HK-2 (cell line): ENCODE measurements around the gene CTSE.
"Not testable (repeated sequence)": the region's sequence is repeated elsewhere in the genome, so short reads cannot be mapped to it uniquely, and the experiment has no call there.

Experiments
- DNase-seq: peaks from one replicate; pipeline ENCODE4 v3.0.0-alpha.2; 2018; ENCODE audit not compliant: unreplicated experiment

CTSE gene

DNA sequence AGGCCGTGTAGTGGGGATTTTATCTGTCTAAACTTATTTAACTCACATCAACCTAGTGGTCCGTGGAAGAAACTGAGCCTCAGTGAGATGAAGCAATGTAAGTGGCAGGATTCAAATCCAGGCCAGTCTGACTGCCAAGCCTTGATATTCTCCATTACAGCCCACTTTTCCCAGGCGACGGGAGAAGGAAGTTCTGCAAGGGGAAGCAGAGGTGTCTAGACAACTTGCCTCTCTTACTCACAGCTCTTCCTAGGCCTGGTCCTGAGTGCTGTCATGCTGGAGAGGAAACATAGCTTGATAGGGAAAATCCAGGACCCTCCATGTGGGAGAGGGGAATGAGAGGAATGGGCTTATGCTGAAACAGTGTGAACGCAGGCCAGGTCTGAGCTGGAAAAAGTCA, 9.1 kb downstream of the CTSE start:
- DNase-seq: no peak

DNA sequence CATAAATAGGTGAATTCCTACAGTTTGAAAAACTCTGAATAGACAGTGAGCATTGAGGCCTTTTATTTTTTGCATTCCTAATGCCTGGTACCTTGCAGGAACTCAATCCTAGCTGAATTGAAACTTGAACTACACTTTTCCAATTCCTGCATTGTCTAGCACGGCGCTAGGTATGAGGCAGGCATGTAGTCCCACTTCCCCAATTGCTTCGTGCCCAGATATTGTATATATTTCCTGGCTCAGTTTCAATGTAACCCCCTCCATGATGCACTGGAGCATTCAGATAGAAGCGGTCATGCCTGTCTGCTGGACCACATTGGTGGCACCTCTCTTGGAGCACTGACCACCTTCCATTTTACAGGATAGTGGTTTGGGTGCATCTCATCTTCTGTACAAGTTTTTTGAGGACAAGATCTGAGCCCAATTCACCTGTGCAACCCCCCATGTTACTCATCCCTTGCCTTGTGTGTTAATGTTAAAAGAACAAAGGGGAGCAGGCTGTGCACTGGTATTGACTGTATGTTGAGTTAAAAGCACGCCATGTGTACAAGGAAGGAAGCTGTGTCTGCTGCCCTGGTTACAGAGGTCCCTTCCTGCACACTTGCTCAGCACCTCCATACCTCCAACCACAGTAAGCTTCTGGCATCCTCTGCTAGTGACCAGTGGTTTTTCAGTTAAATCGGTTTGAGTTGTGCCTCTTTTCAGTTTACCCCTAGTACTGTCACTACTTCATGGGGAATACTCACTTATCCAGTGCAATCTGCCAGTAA, 10.5 kb downstream of the CTSE start:
- DNase-seq: no peak

DNA sequence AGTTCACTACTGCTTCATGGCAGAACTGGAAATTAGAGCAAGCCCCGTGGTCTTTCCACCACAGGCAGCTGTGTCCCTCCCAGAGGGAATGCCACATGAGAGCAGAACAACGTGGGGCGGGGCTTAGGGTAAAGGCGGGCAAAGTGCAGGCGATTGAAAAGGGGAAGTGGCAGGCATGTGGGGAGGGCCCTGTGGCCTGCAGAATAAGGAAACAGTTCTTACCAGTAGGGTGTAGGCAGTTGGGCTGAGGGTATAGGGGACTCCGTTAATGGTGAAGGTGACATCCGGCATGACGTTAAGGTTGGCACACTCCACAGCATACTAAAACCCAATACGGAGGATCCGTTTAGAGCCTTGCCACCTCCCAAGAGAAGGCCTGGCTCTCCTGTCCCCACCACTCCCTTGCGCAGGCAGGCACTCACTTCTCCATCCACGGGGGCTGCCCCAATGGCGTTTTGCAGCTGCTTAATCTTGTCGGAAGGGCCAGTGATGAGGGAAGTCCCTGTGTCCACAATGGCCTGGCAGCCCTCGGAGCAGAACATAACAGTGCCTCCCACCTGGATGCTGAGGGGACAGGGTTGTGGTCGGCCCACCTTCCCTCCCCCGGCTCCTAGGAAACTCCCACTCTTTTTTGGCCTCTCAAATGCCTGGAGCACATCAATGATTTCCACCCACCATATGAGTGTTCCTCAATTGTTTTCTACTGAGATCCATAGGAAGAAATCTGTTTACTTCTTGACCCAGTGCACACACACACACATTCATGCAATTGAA, 11.4 kb downstream of the CTSE start:
- DNase-seq: no peak

DNA sequence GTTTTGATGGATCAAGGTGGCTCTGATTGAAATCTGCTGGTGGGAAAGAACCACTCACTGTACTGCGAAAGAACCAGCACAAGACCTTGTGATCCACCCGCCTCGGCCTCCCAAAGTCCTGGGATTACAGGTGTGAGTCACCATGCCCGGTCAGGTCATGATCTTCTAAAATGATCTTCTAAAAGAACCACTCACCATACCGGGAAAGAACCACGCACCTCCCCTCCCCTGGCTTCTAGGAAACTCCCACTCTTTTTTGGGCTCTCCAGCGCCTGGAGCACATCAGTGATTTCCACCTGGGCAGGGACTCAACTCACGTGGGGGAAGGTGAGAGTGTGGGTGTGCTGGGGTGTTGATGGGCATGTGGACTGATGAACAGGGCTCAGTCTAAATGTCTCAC, 12.6 kb downstream of the CTSE start:
- no peak for DNase-seq

DNA sequence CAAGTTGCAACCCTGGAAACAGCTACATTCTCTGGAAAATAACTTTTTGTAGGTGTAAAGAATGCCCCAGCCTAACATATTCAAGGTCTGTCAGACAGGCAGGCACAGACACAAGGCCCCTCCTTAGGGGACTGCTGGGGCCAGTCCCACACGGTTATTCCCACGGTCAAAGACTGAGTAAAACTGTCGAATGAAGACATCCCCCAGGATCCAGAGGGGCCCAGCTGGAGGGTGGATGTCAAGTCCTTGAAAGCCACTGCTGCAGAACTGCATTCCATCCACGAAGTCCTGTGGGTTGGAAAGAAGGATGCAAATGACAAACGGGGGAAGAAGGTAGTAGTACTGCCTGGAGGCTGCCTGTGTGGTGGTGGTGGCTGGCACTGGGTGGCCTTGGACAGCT, 13.6 kb downstream of the CTSE start:
- no peak for DNase-seq

DNA sequence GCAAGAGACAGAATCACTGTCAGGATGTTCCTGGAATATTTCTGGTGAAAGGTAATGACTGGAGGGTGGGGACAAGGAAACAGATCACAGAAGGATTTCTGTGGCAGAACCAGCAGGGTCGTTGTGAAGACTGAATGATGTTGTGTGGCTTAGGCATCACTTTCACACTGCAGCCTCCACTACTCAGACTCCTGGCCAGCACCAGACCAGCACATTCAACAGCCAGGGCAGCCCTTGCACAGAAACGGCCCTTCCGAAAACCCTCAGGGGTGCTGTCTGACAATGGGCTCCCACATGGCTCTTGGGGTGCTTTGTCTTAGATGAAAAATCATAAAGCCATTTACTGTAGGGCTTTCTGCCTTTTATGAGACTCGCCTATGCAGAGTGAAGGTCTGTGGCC, 16.7 kb downstream of the CTSE start:
- DNase-seq: no peak

DNA sequence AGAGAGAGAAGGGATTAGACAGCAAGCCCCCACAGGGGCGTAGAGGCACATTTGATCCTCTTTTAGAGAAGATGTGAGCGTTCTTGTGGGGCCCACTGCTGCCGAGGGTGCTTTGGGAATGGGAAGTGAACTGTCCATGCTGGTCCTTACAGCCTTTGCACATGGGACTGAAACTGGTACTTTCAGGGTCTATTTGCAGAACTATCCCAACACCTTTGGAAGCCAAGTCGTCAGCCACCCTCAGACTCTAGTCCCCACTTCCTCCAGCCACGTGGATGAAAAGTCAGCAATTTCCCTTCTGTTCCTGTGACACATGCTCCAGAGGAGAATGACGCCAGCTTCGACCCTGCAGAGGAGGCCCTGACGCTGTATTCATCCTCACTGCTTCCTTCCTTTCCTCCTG, 17.9 kb downstream of the CTSE start:
- no peak for DNase-seq

DNA sequence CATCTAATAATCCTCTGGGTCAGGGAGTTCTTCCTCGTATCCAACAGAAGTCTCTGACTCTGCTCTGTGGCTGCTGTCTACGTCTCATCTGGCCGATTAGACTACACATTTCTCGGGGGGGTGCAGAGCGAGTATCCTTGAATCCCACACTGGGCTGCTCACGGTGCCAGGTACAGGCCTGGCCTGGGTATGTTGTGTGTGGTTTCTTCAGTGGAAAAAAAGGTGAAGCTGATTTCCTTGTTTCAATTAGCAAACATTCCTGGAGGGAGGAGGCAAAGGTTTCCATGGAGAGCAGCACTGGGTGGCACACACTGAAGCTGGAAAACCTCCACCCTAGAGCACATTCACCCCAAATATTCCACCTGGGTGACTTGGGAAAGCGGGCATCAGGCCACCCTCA, 18.5 kb downstream of the CTSE start:
- no peak for DNase-seq

DNA sequence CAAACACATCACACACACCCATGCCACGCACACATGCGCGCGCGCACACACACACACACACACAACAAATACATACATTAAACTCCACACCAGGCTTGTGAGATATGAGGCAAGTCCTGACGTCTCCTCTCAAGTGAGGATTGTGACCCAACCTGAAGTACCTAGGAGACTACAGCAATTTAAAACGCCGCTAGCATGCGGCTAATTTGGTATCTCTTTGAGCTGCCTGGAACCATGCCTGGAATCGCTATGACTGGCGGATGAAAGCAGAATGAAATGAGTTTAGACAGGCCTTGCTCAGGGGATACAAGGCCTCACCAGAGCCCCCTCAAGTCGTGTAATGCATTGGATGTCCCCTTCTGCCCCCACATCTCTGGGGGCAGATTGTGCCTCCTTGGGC, 18.9 kb downstream of the CTSE start:
- DNase-seq: no peak

DNA sequence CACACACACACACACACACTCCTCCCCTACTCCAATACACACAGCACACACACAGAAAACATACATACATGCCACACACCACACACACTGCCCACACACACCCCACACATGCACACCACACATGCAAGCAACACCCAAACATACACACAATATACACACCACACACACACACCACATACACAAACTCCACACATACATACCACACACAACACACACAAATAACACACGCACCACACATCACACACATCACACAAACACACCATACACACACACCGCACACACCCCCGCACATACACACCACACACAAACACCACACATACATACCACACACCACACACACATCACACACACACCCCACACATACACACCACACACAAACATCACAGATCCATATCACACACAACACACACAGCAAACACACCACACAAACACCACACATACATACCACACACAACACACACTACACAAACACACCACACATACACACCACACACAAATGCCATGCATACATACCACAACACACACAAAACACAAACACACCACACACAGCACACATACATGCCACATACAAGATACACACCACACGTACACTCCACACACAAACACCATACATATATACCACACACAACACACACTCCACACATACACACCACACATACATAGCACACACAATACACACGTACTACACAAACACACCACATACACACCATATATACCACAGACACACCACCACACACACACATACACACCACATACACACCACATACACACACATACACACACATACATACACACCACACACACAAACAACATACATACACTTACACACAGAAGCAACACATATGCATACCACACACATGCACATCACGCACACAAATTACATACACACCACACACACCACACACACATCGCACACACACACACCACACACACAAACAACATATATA, 19.6 kb downstream of the CTSE start:
- DNase-seq: no peak

DNA sequence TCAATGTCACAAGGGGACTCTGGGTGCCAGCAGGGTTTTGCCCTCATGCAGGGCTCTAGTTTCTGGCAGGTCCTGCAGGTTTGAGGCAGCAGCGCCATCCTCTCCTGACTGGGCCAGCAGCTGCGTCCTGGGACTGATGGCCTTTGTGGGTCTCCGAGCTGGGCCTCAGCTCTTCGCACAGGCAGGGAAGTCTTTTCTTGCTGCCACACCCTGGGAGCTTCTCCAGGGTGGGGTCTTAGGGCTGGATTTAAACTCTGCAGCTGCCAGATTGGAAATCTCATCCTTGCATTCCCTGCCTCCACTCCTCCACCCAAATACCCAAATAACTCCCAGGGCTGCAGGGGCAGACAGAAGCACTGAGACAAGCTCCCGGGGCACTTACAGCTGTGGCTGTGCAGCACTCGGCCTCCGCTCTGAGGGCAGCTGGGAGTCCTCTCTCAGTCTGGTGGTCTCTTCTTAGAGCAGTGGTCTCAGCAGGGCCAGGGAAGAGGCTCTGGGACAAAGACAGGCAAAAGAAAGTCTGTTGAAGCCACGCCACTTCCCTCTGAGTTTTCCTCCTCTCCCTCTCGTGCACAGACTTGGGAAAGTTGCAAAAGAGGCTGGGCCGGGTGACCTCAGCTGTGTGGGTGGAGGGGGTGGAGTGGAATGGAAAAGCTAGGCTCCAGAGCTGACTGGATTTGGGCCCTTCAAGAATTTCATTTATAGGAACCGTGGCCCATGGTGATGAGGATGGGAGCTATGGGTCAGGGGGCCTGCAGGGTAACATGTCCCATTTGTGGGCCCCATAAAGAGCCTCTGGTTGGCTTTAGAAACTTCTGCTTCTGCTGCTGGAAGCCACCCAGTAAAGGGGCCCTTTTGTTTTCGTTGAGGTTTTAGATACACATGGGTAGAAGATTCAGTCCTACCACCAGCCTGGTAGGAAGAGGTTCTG, 20.6 kb downstream of the CTSE start, which contains the start of gene RAB7B:
Gene RAB7B (minus strand): TSS at position 525 of the 931 bp plus-strand sequence. CDS start 9,260 bp downstream, outside the sequence.
- DNase-seq: peak; percentile 43

DNA sequence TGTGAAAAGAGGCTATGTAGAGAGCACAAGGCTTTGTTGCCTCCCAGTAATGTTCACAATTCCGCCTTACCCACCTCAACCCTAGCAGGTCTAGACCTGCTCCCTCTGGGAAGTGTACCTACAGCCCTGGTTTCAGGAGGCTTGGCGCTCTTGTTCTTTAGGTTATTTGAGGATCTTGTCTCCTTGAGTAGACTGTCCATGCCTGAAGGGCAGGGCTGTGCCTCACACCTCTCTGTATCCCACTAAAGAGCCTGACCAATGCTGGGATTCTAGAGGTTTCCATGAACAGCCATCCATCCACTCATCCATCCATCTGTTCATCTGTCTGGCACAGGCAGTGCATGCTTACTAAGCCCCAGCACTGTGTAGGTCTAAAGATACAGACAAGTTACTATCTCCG, 21.5 kb downstream of the CTSE start:
- DNase-seq: no peak

DNA sequence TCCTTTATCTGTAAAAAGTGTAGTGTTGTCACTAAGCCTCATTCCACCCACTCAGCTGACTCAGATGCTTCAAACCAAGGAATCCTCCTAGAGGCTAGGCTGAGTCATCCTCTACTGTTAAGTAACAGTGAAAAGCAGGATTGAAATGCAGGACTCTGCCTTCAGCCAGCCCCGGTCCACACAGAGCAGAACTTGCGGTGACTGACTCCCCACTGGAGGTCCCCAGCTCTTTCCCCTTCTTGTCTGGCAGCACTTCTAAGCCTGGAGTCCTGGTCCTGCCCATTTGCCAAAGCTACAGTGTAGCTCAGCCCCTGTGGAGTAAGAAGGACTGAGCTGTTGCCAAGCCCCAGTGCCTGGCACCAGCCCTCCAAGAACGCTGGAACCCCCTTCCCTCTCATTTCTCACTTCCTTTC, 22.2 kb downstream of the CTSE start:
- DNase-seq: peak; percentile 67

DNA sequence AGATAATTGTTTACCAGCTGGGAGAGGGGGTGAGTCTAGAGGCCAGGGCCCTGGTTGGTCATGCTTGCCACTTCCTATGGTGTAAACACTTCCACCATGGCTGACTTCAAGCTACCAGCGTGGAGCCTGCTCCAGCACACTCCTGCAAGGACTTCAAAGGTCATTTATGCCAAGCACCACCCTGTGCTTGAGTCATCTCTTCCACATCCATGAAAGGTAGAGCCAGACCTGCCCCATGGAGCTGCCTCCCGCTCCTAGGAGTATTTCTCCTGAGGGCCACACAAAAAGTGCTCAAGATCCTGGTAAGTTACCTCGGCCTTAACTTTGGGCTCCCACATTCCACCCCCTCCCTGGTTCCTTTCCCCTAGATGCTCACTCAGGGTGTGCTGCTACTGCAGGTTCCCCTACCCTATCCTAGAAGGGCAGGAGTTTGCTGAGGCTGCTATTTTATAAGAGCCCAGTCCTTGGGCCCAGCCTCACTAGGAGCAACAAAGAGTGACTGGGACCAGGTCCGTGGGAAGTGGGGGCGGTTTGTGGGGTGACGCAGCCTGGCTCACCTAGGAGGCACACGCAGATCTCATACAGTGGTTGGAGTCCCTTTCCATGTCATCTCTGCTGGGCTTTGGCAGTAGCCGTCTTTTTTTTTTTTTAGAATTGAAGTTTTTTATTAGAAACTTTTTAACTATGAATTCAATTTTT, 22.9 kb downstream of the CTSE start:
- peak; percentile 49 for DNase-seq

DNA sequence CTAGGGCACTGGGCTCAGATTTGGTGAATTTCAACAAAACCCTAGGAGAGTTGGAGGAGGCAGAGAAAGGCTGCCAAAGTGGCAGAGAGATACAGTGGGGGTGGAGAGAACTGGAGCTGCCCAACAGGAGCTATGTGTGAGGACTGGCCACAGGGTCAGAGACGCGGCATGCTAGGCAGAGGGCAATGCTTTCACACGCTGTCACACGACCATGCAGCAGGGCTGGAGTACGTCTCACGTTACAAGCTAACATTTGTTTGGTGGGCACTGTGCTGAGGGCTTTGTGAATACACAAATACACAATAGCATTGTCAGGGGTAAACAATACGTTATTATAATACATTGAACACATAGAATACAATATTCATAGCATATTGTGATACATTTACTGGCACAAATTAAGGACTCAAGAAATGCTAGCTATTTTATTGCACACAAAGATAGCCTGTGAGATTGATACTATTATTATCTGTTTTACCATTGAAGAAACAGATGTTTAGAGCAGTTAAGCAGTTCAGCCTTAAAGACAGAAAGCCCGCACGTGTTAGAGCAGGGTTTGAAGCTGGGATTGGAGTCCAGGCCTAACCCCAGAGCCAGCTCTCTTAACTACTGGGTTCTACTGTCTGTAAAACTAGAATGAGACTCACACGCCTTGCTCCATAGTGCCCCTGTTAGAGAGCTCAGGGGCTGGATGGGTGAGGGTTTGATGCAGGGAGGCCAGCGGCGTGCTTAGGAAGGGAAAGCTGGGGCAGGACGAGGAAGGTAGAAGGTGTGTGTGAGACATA, 25.0 kb downstream of the CTSE start:
- no peak for DNase-seq

DNA sequence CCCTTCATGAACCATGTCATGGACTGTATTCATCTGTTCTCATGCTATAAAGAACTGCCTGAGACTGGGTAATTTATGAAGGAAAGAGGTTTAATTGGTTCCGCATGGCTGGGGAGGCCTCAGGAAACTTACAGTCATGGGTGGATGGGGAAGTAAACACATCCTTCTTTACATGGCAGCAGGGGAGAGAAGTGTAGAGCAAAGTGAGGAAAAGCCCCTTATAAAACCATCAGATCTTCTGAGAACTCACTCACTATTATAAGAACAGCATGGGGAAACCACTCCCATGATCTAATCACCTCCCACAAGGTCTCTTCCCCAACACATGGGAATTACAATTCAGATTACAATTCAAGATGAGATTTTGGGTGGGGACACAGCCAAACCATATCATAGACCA, 27.1 kb downstream of the CTSE start:
- not testable (repeated sequence) for DNase-seq

DNA sequence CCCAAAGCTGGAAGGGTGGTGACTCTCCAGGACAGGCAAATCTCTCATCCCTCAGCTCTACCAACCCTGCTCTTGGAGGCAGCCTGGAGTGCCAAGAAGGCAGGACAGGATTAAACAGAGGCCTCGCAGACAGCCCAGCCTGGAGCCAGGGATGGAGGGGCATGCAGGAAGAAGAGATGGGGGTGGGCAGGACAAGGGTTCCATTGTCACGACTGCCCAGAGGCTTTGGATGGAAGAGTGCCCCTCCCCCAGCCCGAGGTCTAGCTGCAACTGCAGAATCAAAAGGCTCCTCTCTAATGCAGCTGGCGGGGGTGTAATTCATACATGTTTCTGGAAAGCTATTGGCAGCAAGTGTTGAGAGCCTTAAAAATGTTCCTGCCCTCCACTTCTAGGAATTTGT, 29.3 kb downstream of the CTSE start:
- DNase-seq: no peak

DNA sequence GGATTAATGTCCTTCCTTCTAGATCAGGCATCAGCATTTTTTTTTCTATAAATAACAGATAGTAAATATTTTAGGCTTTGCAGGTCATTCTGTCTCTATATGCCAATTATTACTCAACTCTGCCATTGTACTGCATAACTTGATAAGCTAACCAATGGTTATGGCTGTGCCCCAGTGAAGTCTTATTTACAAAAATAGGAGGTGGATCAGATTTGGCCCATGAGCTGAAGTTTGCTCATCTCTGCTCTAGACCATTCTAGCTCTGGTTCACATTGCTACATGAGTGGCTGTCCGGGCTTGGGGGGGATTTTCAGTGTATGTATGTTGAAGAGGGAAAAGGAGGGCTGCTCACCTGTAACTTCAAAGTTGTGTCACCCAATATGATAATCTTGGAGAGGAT, 30.6 kb downstream of the CTSE start:
- DNase-seq: no peak

DNA sequence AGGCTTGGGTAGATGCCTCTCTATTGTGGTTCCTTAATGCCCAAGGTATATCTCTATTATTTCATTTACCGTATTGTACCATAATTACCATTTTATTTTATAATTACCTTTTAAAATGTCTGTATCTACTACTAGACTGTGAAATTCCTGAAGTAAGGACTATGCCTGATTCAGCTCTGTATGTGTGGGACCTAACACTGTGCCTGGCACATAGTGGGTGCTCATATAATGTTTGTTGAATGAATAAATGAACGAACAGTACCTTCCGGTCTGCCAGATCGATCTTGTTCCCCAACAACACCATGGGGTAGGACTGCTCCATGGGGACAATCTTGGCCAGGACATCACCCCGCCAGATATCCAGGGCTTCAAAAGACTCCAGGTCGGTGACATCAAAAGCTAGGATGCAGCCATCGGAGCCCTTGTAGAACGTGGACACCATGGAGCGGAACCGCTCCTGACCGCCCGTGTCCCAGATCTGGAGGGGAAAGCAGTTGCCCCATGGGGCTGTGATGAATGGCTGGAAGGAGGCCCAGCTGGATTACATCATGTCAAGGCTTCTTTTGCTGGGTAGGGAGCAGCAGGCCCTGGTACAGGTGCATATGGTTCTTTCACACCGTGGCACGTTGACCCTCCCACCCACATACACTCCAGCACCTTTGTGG, 31.3 kb downstream of the CTSE start:
- DNase-seq: no peak
